Colonic mucosa (tissue), 4 donors: ENCODE results near the gene TMEM59L. TPM values are rescaled to one million over a fixed set of nuclear protein-coding genes. Genes with fewer than 3 reads are reported as not detected.

Experiments used
- DNase-seq: peaks from one replicate; pipeline ENCODE4 v3.0.0-alpha.2; 2020
- H3K27ac ChIP-seq: fragments of 200-600 bp; one replicate; pipeline ENCODE4 v1.8.0; 2021
- H3K27me3 ChIP-seq: fragments of 200-600 bp; one replicate; pipeline ENCODE4 v1.8.0; 2021
- H3K36me3 ChIP-seq: fragments of 200-600 bp; one replicate; pipeline ENCODE4 v1.8.0; 2021
- H3K4me1 ChIP-seq: fragments of 200-600 bp; one replicate; pipeline ENCODE4 v1.8.0; 2021; ENCODE audit warnings: mild to moderate bottlenecking
- H3K4me3 ChIP-seq: fragments of 200-600 bp; one replicate; pipeline ENCODE4 v1.8.0; 2021
- H3K9ac ChIP-seq, 2 donors: one replicate each; pipeline ENCODE4 v1.7.0; 2013; ENCODE audit warnings: control low read depth in 2 of 2, low read depth in 2 of 2, low read length in 2 of 2
- H3K9me3 ChIP-seq: fragments of 200-600 bp; one replicate; pipeline ENCODE4 v1.8.0; 2021
- CTCF ChIP-seq: fragments of 200-600 bp; IDR thresholded peaks from one replicate; pipeline ENCODE4 v1.8.0; 2022; ENCODE audit warnings: antibody characterized with exemption, mild to moderate bottlenecking
- intact Hi-C: fragments of 100-400 bp; cut with DNase I; formaldehyde crosslinking; loops from one replicate; pipeline ENCODE4 v1.14.1; 2022
- total RNA-seq, 2 donors: library from RNA; stranded (reverse); fragmentation: NEBNext Ultra II Directional in 1 of 2; extraction: Animal tissue kit (Norgen Biotek cat#: 25700) in 1 of 2; gene quantifications; one replicate each; pipeline ENCODE4 v1.2.1, GENCODE V29; 2021
- donor health status: healthy.
- donor health status: DM: no; HTN: no; CAD: no.
- donor health status: DM: no; HTN: no; CAD: no.

Gene TMEM59L
- total RNA-seq, 2 donors from 2014 or later: 0.27 to 1.4 TPM

GRCh38 chr19:18609717-18610051 is 3.0 kb upstream of the TMEM59L start:
- H3K9ac ChIP-seq: no peak overlapping the region
- no peaks in the 10 kb centered on the region for H3K4me1 ChIP-seq
- no peak overlapping the region for H3K27ac ChIP-seq
- no peak for TF ChIP-seq CTCF
- no peak overlapping the region for H3K4me3 ChIP-seq
- intact Hi-C loops: no loop called here
- H3K36me3 ChIP-seq: no peaks in the 10 kb centered on the region
- no peak for DNase-seq
- peaks cover 95% of the 10 kb centered on the region for H3K27me3 ChIP-seq
- no peaks in the 10 kb centered on the region for H3K9me3 ChIP-seq

GRCh38 chr19:18610245-18610555 is 2.5 kb upstream of the TMEM59L start:
- intact Hi-C loops: no loop called here
- Histone ChIP-seq H3K27ac (no peak overlapping the region), H3K4me1 (no peaks in the 10 kb centered on the region), H3K9me3 (no peaks in the 10 kb centered on the region), H3K9ac (no peak overlapping the region), H3K4me3 (no peak overlapping the region), H3K27me3 (peaks cover 89% of the 10 kb centered on the region), H3K36me3 (no peaks in the 10 kb centered on the region)
- DNase-seq: no peak
- TF ChIP-seq CTCF: no peak

GRCh38 chr19:18610556-18611326 is 1.9 kb upstream of the TMEM59L start:
- Histone ChIP-seq H3K4me3 (no peak overlapping the region), H3K27ac (no peak overlapping the region), H3K9ac (no peak overlapping the region), H3K4me1 (no peaks in the 10 kb centered on the region), H3K9me3 (no peaks in the 10 kb centered on the region), H3K27me3 (peaks cover 84% of the 10 kb centered on the region), H3K36me3 (no peaks in the 10 kb centered on the region)
- no peak for DNase-seq
- intact Hi-C loops: no loop called here
- no peak for TF ChIP-seq CTCF

GRCh38 chr19:18611327-18612050 is 1.2 kb upstream of the TMEM59L start:
- Histone ChIP-seq H3K27me3 (peaks cover 78% of the 10 kb centered on the region), H3K4me3 (no peak overlapping the region), H3K9me3 (no peaks in the 10 kb centered on the region), H3K27ac (no peak overlapping the region), H3K36me3 (no peaks in the 10 kb centered on the region), H3K4me1 (no peaks in the 10 kb centered on the region), H3K9ac (no peak overlapping the region)
- no peak for DNase-seq
- intact Hi-C loops: no loop called here
- no peak for TF ChIP-seq CTCF

- H3K4me3 ChIP-seq: peak overlapping the region; percentile 25
These were observed 459 bp upstream of the TMEM59L start for GRCh38 chr19:18612051-18612771.

More at GRCh38 chr19:18612051-18612771, 459 bp upstream of the TMEM59L start:
- peaks cover 74% of the 10 kb centered on the region for H3K27me3 ChIP-seq
- no peak overlapping the region for H3K9ac ChIP-seq
- intact Hi-C loops: no loop called here
- no peak for DNase-seq
- H3K27ac ChIP-seq: no peak overlapping the region
- no peaks in the 10 kb centered on the region for H3K4me1 ChIP-seq
- H3K36me3 ChIP-seq: no peaks in the 10 kb centered on the region
- TF ChIP-seq CTCF: no peak
- no peaks in the 10 kb centered on the region for H3K9me3 ChIP-seq
